Body of pancreas (tissue), 4 donors: ENCODE measurements around the gene VOPP1. TPM values are rescaled to one million over a fixed set of nuclear protein-coding genes. Genes with fewer than 3 reads are reported as not detected.

Experiments
- ATAC-seq: fragments of 150-250 bp; one replicate; pipeline ENCODE4 v1.9.1; 2016
- DNase-seq, 4 donors: peaks; one replicate each; pipeline ENCODE4 v3.0.0-alpha.2; 2019
- H3K27ac ChIP-seq, 4 donors: fragments of 200-600 bp; sonication (generic); 1 replicate in 3 of 4; 2 replicates in 1 of 4; pipeline versions ENCODE4 v1.5.1 to v1.6.1; 2016 to 2019; ENCODE audit warnings: mild to moderate bottlenecking in 1 of 4, mixed read lengths in 1 of 4, moderate library complexity in 1 of 4
- H3K27me3 ChIP-seq, 2 donors: fragments of 200-600 bp; sonication (generic); one replicate each; pipeline ENCODE4 v1.6.0; 2016; ENCODE audit warnings: mild to moderate bottlenecking in 1 of 2
- H3K36me3 ChIP-seq, 2 donors: fragments of 200-600 bp; sonication (generic); replicated peaks in 1 of 2; 2 replicates each; pipeline ENCODE4 v1.5.1; 2016; ENCODE audit warnings: low read depth in 2 of 2; ENCODE audit not compliant: insufficient read depth in 1 of 2
- H3K4me1 ChIP-seq: fragments of 200-600 bp; sonication (generic); one replicate; pipeline ENCODE4 v1.6.0; 2016
- H3K4me3 ChIP-seq, 2 donors: fragments of 200-600 bp; sonication (generic); 1 replicate in 1 of 2; 2 replicates in 1 of 2; pipeline ENCODE4 v1.5.1; 2016 to 2019
- H3K9me3 ChIP-seq, 3 donors: fragments of 200-600 bp; sonication (generic); 1 replicate in 2 of 3; 2 replicates in 1 of 3; pipeline ENCODE4 v1.5.1; 2016
- POLR2A ChIP-seq, 3 donors: fragments of 450-650 bp; IDR thresholded peaks; one replicate each; pipeline ENCODE4 v1.6.1; 2016; ENCODE audit warnings: antibody characterized with exemption in 3 of 3, mild to moderate bottlenecking in 2 of 3
- WGBS, 2 donors: methylation state at CpG; one replicate each; pipeline ENCODE4 v1.1.5; 2017; 5-methylcytosine and 5-hydroxymethylcytosine counted together
- intact Hi-C: fragments of 100-400 bp; cut with DNase I; formaldehyde crosslinking; loops from one replicate; pipeline ENCODE4 v1.15.1; 2023
- total RNA-seq, 2 donors: library from RNA; depleted of rRNA; stranded (reverse); fragments of >200 nt; gene quantifications; one replicate each; pipeline ENCODE4 v1.1.0, GENCODE V29; 2016
- TF ChIP-seq, protein P1 (sequence below), 7 experiments: fragments of 450-650 bp in 4 of 7; fragments of 200-600 bp in 3 of 7; sonication (generic) in 3 of 7; IDR thresholded peaks; one replicate each; pipeline ENCODE4 v1.5.1; 2016 to 2019; ENCODE audit warnings: antibody characterized with exemption in 7 of 7

VOPP1 gene
- total RNA-seq, 2 donors from 2014 or later = 25.1 to 30.6 TPM

DNA sequence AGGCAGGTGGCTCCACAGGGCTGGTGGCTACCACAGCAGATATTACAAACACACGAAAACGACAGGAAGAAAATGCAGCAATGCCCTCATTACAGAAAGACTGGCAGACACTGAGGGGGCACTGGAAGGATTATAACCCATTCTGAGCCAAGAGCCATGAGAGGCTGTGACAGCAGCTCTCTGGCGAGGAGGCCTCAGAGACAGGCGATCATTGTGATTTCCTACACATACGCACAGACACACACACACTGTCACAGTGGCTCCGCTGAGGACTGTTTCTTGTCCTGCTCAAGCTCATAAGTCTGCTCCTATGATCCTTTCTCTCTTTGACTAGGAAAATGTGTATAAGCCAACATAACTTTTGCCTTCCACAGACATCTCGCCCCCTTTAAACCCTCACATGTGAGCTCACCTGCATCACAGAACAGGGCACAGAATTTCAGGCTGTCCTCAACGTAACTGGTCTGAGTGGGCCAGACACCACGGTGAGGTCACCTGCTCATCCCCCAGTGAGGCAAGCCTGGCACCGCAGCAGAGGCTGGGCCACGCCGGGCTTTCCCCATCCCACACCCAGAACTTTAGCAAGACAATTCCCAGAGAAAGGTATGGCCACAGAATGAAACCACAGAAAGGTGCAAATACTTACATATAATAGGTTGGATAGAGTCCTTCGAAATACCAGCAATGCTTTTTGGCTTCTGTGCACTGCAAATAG, 51.7 kb downstream of the VOPP1 start:
- Histone ChIP-seq H3K27me3 (no peaks in the 10 kb centered on the region), H3K9me3 (no peaks in the 10 kb centered on the region), H3K27ac (no peak overlapping the region), H3K4me3 (no peak overlapping the region), H3K4me1 (no peaks in the 10 kb centered on the region), H3K36me3 (peaks cover 0 to 2% of the 10 kb centered on the region in 2 donors)
- WGBS, 2 donors = 86 to 92% methylated on average over 11 to 13 of the region's 13 CpGs
- no peak for DNase-seq
- no peak for TF ChIP-seq POLR2A (IDR thresholded peaks at IDR 0.05)
- TF ChIP-seq, protein P1, sequence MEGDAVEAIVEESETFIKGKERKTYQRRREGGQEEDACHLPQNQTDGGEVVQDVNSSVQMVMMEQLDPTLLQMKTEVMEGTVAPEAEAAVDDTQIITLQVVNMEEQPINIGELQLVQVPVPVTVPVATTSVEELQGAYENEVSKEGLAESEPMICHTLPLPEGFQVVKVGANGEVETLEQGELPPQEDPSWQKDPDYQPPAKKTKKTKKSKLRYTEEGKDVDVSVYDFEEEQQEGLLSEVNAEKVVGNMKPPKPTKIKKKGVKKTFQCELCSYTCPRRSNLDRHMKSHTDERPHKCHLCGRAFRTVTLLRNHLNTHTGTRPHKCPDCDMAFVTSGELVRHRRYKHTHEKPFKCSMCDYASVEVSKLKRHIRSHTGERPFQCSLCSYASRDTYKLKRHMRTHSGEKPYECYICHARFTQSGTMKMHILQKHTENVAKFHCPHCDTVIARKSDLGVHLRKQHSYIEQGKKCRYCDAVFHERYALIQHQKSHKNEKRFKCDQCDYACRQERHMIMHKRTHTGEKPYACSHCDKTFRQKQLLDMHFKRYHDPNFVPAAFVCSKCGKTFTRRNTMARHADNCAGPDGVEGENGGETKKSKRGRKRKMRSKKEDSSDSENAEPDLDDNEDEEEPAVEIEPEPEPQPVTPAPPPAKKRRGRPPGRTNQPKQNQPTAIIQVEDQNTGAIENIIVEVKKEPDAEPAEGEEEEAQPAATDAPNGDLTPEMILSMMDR (IDR thresholded peaks at IDR 0.05) = no peak
- intact Hi-C loops = no loop called here
- no peak for ATAC-seq

DNA sequence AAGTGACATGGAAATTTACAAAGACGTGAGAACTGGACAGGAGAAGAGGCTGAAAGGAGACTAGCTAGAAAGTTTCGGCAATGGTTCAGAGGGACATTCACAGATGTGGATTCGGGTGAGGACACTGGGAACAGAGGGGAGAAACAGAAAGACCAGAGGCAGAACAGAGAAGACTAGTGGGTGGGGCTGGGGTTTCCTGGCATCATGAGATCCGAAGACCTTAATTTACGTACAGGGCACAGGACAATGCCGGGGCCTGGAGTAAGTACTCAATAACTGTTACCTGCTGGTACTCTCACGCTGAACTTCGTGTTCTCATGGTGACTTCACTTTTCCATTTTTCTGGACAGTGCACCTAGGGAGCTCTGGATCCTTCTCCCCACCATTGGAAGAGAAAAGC, 53.5 kb downstream of the VOPP1 start:
- intact Hi-C loops = no loop called here
- no peak for ATAC-seq
- H3K27ac ChIP-seq = no peak overlapping the region
- no peaks in the 10 kb centered on the region for H3K9me3 ChIP-seq
- TF ChIP-seq POLR2A (IDR thresholded peaks at IDR 0.05) = no peak
- TF ChIP-seq, protein P1 (IDR thresholded peaks at IDR 0.05) = no peak
- peaks cover 0 to 2% of the 10 kb centered on the region in 2 donors for H3K36me3 ChIP-seq
- WGBS, 2 donors = 93 to 95% methylated on average over 8 of the region's 8 CpGs
- DNase-seq = no peak
- no peaks in the 10 kb centered on the region for H3K27me3 ChIP-seq
- no peak overlapping the region for H3K4me3 ChIP-seq
- no peaks in the 10 kb centered on the region for H3K4me1 ChIP-seq

DNA sequence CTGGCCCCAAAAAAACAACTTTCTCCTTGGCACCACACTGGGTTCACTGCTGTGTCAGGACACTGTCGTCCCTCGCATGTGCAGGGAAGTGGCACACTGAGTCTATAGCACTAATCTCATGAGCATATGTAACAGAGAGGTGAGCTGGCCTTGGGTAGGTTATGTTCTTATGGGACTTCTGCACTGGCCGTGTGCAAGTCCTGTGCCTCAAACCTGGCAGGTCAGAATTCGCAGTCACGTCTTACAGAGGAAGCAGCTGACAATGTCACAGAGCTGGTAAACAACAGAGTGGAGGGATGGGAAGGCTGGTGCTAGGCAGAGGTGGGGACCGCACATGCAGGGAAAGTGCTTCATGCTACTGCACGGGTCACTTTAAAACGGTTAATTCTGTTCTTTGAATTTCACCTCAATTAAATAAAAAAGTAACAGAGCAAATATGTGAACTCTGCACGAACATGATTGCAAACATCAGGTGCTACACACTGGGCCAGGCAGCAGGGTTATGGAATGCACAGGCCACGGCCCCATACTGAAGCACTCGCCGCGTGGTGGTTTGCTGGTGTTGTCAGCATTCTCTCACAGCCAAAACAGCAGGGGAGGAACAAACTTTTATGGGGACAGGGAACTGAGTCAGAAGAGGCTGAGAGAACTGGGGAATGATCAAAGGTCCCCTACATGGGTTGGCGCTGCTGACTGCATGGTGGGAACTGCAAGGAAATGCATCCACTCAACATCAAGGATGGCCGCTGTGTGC, 54.2 kb downstream of the VOPP1 start:
- 91 to 92% methylated on average over 15 of the region's 15 CpGs for WGBS, 2 donors
- Histone ChIP-seq H3K4me3 (no peak overlapping the region), H3K27ac (no peak overlapping the region), H3K36me3 (peaks cover 0 to 2% of the 10 kb centered on the region in 2 donors), H3K9me3 (no peaks in the 10 kb centered on the region), H3K27me3 (no peaks in the 10 kb centered on the region), H3K4me1 (no peaks in the 10 kb centered on the region)
- intact Hi-C loops = no loop called here
- TF ChIP-seq POLR2A (IDR thresholded peaks at IDR 0.05) = no peak
- TF ChIP-seq, protein P1 (IDR thresholded peaks at IDR 0.05) = no peak
- no peak for ATAC-seq
- DNase-seq = no peak

DNA sequence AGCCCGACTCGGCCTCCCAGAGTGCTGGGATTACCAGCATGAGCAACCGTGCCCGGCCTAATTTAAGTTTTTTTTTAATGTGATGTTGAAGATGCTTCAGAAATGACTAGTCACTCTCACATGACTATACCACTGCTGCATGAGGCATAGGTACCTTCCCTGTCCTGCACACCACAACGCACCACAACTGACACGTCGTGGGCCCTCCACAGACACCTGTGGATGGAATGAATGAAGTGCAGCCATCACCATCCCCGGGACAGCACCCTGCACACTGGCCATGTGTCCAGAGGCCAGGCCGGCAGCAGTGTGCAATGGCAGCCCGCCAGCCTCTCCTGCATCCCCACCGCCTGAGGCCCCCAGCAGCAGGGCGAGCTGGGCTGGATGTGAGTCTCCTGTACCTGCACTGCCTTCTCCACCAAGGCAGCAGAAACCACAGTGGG, 55.1 kb downstream of the VOPP1 start:
- no peak overlapping the region for H3K27ac ChIP-seq
- no peak overlapping the region for H3K4me3 ChIP-seq
- no peak for DNase-seq
- H3K4me1 ChIP-seq = no peaks in the 10 kb centered on the region
- intact Hi-C loops = no loop called here
- no peaks in the 10 kb centered on the region for H3K27me3 ChIP-seq
- peaks cover 0 to 2% of the 10 kb centered on the region in 2 donors for H3K36me3 ChIP-seq
- 87 to 89% methylated on average over 8 to 12 of the region's 12 CpGs for WGBS, 2 donors
- no peak for TF ChIP-seq POLR2A (IDR thresholded peaks at IDR 0.05)
- TF ChIP-seq, protein P1 (IDR thresholded peaks at IDR 0.05) = no peak
- H3K9me3 ChIP-seq = no peaks in the 10 kb centered on the region
- no peak for ATAC-seq
